Ishikawa (cell line): ENCODE results near the gene SHF.

ENCODE experiments used
- CEBPB ChIP-seq: IDR thresholded peaks from 2 replicates; pipeline ENCODE4 v1.6.1; 2012
- CREB1 ChIP-seq: IDR thresholded peaks from 2 replicates; pipeline ENCODE4 v1.6.1; 2012; ENCODE audit warnings: low read depth
- EP300 ChIP-seq: IDR thresholded peaks from 2 replicates; pipeline ENCODE4 v1.6.1; 2012; ENCODE audit warnings: borderline replicate concordance
- RAD21 ChIP-seq: IDR thresholded peaks from 2 replicates; pipeline ENCODE4 v1.6.1; 2012; ENCODE audit warnings: low read depth
- REST ChIP-seq: IDR thresholded peaks from 2 replicates; pipeline ENCODE4 v1.6.1; 2012; ENCODE audit warnings: low read depth, mild to moderate bottlenecking
- TAF1 ChIP-seq: IDR thresholded peaks from 2 replicates; pipeline ENCODE4 v1.6.1; 2012; ENCODE audit warnings: low read depth, mild to moderate bottlenecking
- TCF12 ChIP-seq: IDR thresholded peaks from 2 replicates; pipeline ENCODE4 v1.6.1; 2012; ENCODE audit warnings: low read depth
- TEAD4 ChIP-seq: IDR thresholded peaks from 2 replicates; pipeline ENCODE4 v1.6.1; 2012
- YY1 ChIP-seq: IDR thresholded peaks from 2 replicates; pipeline ENCODE4 v1.6.1; 2012; ENCODE audit warnings: low read depth
- ZBTB7A ChIP-seq: IDR thresholded peaks from 2 replicates; pipeline ENCODE4 v1.6.1; 2012; ENCODE audit warnings: low read depth
- TF ChIP-seq, protein P1 (sequence below): IDR thresholded peaks from 2 replicates; pipeline ENCODE4 v1.6.1; 2012
- TF ChIP-seq, protein P2 (sequence below): IDR thresholded peaks from 2 replicates; pipeline ENCODE4 v1.6.1; 2012

DNA sequence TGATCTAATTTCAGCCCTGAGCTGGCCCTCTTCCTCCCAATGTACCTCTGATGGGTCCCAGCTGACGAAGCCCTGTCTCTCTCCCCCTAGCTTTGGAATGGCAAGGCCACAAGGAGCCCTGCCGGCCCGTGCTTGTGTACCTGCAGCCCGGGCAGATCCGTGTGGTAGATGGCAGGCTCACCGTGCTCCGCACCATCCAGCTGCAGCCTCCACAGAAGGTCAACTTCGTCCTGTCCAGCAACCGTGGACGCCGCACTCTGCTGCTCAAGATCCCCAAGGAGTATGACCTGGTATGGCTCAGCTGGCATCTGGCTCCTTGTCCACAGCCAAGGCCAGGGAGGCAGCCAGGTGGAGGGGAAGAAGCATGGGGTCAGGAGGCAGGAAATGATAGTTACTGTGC is 43.8 kb downstream of the SHF start:
- TF ChIP-seq EP300 = no peak
- no peak for TF ChIP-seq CEBPB
- no peak for TF ChIP-seq TCF12
- TF ChIP-seq TEAD4 = no peak
- TF ChIP-seq TAF1 = no peak
- TF ChIP-seq ZBTB7A = no peak
- TF ChIP-seq, protein P1, sequence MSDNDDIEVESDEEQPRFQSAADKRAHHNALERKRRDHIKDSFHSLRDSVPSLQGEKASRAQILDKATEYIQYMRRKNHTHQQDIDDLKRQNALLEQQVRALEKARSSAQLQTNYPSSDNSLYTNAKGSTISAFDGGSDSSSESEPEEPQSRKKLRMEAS = no peak
- no peak for TF ChIP-seq REST
- TF ChIP-seq CREB1 = no peak
- no peak for TF ChIP-seq RAD21
- TF ChIP-seq YY1 = no peak
- TF ChIP-seq, protein P2, sequence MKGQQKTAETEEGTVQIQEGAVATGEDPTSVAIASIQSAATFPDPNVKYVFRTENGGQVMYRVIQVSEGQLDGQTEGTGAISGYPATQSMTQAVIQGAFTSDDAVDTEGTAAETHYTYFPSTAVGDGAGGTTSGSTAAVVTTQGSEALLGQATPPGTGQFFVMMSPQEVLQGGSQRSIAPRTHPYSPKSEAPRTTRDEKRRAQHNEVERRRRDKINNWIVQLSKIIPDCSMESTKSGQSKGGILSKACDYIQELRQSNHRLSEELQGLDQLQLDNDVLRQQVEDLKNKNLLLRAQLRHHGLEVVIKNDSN = no peak
